HEK293T (cell line): ENCODE measurements around the gene CHMP4B.

ENCODE experiments used
- CTCF ChIA-PET: fragments of 350-600 bp; formaldehyde crosslinking; extraction: SDS; loops from one replicate; lab custom pipeline; 2021; ENCODE audit warnings: antibody characterized with exemption, inconsistent platforms; lab: Yijun Ruan, JAX
- POLR2A ChIA-PET: fragments of 350-600 bp; formaldehyde crosslinking; extraction: SDS; loops from one replicate; lab custom pipeline; 2020; ENCODE audit warnings: antibody characterized with exemption, inconsistent platforms; lab: Yijun Ruan, JAX
- DNase-seq: peaks from one replicate; pipeline ENCODE4 v3.0.0; 2012; ENCODE audit warnings: mixed read lengths; ENCODE audit errors: extremely low spot score
- ARNT ChIP-seq: fragments of 450-650 bp; IDR thresholded peaks from 2 replicates; pipeline ENCODE4 v1.6.1; 2017; ENCODE audit warnings: mild to moderate bottlenecking
- BHLHE40 ChIP-seq: fragments of 450-650 bp; IDR thresholded peaks from 2 replicates; pipeline ENCODE4 v1.6.1; 2016; ENCODE audit warnings: mild to moderate bottlenecking, moderate library complexity, borderline replicate concordance
- CTBP1 ChIP-seq: fragments of 450-650 bp; IDR thresholded peaks from 2 replicates; pipeline ENCODE4 v1.6.1; 2016; ENCODE audit warnings: borderline replicate concordance
- ELF4 ChIP-seq: fragments of 450-650 bp; IDR thresholded peaks from 2 replicates; pipeline ENCODE4 v1.6.1; 2017; ENCODE audit warnings: antibody characterized with exemption
- FOXA1 ChIP-seq: fragments of 450-650 bp; IDR thresholded peaks from 2 replicates; pipeline ENCODE4 v1.6.1; 2016; ENCODE audit warnings: mild to moderate bottlenecking
- FOXK2 ChIP-seq: fragments of 450-650 bp; IDR thresholded peaks from 2 replicates; pipeline ENCODE4 v1.6.1; 2016; ENCODE audit warnings: mild to moderate bottlenecking
- FOXM1 ChIP-seq: fragments of 450-650 bp; IDR thresholded peaks from 2 replicates; pipeline ENCODE4 v1.6.1; 2017; ENCODE audit warnings: mild to moderate bottlenecking, borderline replicate concordance
- HDGF ChIP-seq: fragments of 450-650 bp; IDR thresholded peaks from 2 replicates; pipeline ENCODE4 v1.6.1; 2017; ENCODE audit warnings: antibody characterized with exemption, borderline replicate concordance
- L3MBTL2 ChIP-seq: fragments of 450-650 bp; conservative IDR thresholded peaks from 2 replicates; pipeline ENCODE4 v1.6.1; 2016; ENCODE audit warnings: mild to moderate bottlenecking
- LEF1 ChIP-seq: fragments of 450-650 bp; IDR thresholded peaks from 2 replicates; pipeline ENCODE4 v1.6.1; 2017; ENCODE audit warnings: mild to moderate bottlenecking, borderline replicate concordance
- NFRKB ChIP-seq: fragments of 450-650 bp; IDR thresholded peaks from 2 replicates; pipeline ENCODE4 v1.6.1; 2016; ENCODE audit warnings: mild to moderate bottlenecking, moderate library complexity
- SP1 ChIP-seq: fragments of 450-650 bp; IDR thresholded peaks from 2 replicates; pipeline ENCODE4 v1.6.1; 2017
- SUZ12 ChIP-seq: fragments of 450-650 bp; IDR thresholded peaks from 2 replicates; pipeline ENCODE4 v1.6.1; 2016; ENCODE audit warnings: mild to moderate bottlenecking
- TARDBP ChIP-seq: fragments of 450-650 bp; IDR thresholded peaks from 2 replicates; pipeline ENCODE4 v1.6.1; 2016
- ZNF384 ChIP-seq: fragments of 450-650 bp; IDR thresholded peaks from 2 replicates; pipeline ENCODE4 v1.6.1; 2016
- TF ChIP-seq, protein P1 (sequence below): fragments of 450-650 bp; IDR thresholded peaks from 2 replicates; pipeline ENCODE4 v1.6.1; 2016

CHMP4B gene

GRCh38 chr20:33821270-33821836, 10.2 kb downstream of the CHMP4B start:
- no peak for DNase-seq
- TF ChIP-seq, protein P1, sequence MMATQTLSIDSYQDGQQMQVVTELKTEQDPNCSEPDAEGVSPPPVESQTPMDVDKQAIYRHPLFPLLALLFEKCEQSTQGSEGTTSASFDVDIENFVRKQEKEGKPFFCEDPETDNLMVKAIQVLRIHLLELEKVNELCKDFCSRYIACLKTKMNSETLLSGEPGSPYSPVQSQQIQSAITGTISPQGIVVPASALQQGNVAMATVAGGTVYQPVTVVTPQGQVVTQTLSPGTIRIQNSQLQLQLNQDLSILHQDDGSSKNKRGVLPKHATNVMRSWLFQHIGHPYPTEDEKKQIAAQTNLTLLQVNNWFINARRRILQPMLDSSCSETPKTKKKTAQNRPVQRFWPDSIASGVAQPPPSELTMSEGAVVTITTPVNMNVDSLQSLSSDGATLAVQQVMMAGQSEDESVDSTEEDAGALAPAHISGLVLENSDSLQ: 0 out of 2 replicates have a peak, but pooled peaks have one; percentile 15
- TF ChIP-seq FOXA1: no peak
- no peak for TF ChIP-seq SUZ12
- ChIA-PET CTCF (no interaction called here), POLR2A (no interaction called here)

DNA sequence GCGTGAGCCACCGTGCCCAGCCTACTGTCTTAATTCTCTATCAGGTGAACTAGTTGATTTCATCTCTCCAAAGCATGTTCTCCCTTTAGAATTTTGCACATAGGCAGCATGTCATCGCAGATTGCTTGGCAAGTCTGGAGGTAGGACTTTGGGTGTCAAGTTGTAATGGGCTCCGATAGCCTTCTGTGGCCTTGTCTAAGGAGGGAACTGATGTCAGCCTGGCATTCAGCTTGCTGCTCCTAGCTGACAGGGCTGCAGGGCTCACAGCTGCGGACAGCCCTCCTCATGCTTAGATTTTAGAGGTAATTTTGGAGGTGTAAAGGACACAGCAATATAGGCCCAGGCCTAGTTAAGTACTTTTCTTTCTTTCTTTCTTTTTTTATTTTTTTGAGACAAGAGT, 11.3 kb downstream of the CHMP4B start:
- no peak for TF ChIP-seq FOXK2
- no peak for TF ChIP-seq NFRKB
- no peak for TF ChIP-seq L3MBTL2
- no peak for TF ChIP-seq SUZ12
- TF ChIP-seq ZNF384: no peak
- CTCF ChIA-PET: no interaction called here
- POLR2A ChIA-PET: no interaction called here
- DNase-seq: no peak

DNA sequence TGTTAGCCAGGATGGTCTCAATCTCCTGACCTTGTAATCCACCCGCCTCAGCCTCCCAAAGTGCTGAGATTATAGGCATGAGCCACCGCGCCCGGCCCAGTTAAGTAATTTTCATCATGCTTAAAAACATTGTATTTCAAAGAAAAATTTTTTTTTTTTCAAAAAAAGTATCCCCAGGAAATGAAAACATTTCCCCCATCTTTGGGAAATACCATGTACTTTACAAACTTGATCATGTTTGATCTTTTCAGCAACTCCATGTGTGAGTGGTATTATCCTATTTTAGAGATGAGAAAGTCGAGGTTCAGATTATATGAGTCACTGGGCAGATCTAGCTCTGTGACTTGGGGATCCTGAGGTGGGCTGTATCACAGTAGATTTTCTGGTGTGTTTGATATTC, 11.8 kb downstream of the CHMP4B start:
- POLR2A ChIA-PET: no interaction called here
- DNase-seq: no peak

GRCh38 chr20:33824852-33825251, 13.7 kb downstream of the CHMP4B start:
- ChIA-PET CTCF (interaction anchor here (0.6 kb wide), 1 partner anchor 199 kb away, joined by 3 read pairs; no protein-coding TSS in a partner anchor), POLR2A (no interaction called here)
- DNase-seq: no peak

More for the DNA sequence above, 11.8 kb downstream of the CHMP4B start:
- CTCF ChIA-PET: no interaction called here
- no peak for TF ChIP-seq FOXA1
- TF ChIP-seq, protein P1: no peak
- no peak for TF ChIP-seq LEF1
- TF ChIP-seq NFRKB: no peak
- no peak for TF ChIP-seq FOXM1
- TF ChIP-seq ELF4: no peak
- no peak for TF ChIP-seq CTBP1

GRCh38 chr20:33825340-33826269, 14.5 kb downstream of the CHMP4B start:
- CTCF ChIA-PET: interaction anchor here (0.6 kb wide), 1 partner anchor 33 kb away, joined by 9 read pairs; no protein-coding TSS in a partner anchor
- no peak for DNase-seq
- TF ChIP-seq, protein P1: no peak
- no peak for TF ChIP-seq HDGF
- TF ChIP-seq ELF4: no peak
- TF ChIP-seq TARDBP: no peak
- TF ChIP-seq SP1: no peak
- no peak for TF ChIP-seq BHLHE40
- no peak for TF ChIP-seq FOXA1
- no peak for TF ChIP-seq ARNT
- TF ChIP-seq NFRKB: no peak
- no peak for TF ChIP-seq SUZ12
- TF ChIP-seq LEF1: no peak
- TF ChIP-seq ZNF384: no peak
- TF ChIP-seq FOXK2: no peak
- TF ChIP-seq CTBP1: no peak
- TF ChIP-seq L3MBTL2: no peak
- TF ChIP-seq FOXM1: no peak
- POLR2A ChIA-PET: interaction anchor here (1.0 kb wide), 1 partner anchor 14 kb away, joined by 3 read pairs; no protein-coding TSS in a partner anchor

More at GRCh38 chr20:33824852-33825251, 13.7 kb downstream of the CHMP4B start:
- TF ChIP-seq L3MBTL2 (no peak), NFRKB (no peak), SUZ12 (no peak), ZNF384 (no peak), FOXM1 (no peak), CTBP1 (no peak), HDGF (no peak), FOXK2 (no peak), FOXA1 (no peak), SP1 (no peak), ARNT (no peak), BHLHE40 (no peak), TARDBP (no peak), LEF1 (no peak), ELF4 (no peak)
- TF ChIP-seq, protein P1: no peak
